Measurements from ENCODE around the gene DNASE1L1.

GRCh38 chrX:154430479-154430878 lies 21.4 kb upstream of the DNASE1L1 start:
- TF ChIP-seq CTCF (IDR thresholded peaks at IDR 0.05), result no peak
- no peak for TF ChIP-seq POLR2A (IDR thresholded peaks at IDR 0.05)
- TF ChIP-seq POLR2AphosphoS5 (IDR thresholded peaks at IDR 0.05), result no peak

Measured in prostate gland (tissue), 2 donors.